SKM-1 (cell line): ENCODE data around the gene INCA1.

Experiments
- DNase-seq: peaks from one replicate; lab custom pipeline; 2025; ENCODE audit not compliant: unreplicated experiment; lab: John Stamatoyannopoulos, UW

The INCA1 gene

DNA sequence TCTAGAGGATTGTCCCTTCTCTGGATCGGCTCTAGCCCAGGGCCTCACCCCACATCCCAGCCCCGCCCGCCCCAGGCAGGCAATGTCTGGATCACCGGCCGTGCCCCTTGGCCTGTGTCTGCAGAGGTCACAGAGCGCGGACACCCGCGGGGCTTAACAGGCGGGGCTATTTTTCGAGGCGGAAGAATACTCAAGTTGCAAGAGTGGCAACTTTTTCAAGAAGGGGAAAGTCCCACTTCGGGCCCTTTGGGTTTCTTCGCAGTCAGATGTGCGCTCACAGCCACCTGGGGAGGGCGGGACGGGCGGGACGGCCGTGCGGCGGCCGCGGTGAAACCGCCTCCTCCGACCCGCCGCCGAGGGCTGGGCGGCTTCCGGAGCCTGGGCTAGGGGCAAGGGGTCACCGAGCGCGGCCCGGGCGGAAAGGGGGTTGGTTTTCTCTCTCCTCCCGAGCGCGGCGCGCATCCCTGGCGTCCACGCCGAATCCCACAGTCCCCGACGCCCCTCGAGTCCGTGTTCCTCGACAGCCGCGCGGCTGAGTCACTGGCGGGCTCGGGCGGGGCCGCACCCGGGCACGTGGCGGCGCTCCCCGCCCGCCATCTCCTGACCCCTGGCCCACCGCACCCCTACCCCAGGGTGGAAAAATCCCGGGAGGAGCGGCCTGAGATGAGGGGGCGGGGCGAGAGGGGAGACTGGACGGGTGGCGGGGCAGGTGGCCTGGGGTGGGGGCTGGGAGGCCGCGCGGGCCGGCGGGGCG is 47.8 kb downstream of the INCA1 start:
- DNase-seq = no peak

GRCh38 chr17:4948931-4949320 is 48.4 kb downstream of the INCA1 start:
- no peak for DNase-seq

DNA sequence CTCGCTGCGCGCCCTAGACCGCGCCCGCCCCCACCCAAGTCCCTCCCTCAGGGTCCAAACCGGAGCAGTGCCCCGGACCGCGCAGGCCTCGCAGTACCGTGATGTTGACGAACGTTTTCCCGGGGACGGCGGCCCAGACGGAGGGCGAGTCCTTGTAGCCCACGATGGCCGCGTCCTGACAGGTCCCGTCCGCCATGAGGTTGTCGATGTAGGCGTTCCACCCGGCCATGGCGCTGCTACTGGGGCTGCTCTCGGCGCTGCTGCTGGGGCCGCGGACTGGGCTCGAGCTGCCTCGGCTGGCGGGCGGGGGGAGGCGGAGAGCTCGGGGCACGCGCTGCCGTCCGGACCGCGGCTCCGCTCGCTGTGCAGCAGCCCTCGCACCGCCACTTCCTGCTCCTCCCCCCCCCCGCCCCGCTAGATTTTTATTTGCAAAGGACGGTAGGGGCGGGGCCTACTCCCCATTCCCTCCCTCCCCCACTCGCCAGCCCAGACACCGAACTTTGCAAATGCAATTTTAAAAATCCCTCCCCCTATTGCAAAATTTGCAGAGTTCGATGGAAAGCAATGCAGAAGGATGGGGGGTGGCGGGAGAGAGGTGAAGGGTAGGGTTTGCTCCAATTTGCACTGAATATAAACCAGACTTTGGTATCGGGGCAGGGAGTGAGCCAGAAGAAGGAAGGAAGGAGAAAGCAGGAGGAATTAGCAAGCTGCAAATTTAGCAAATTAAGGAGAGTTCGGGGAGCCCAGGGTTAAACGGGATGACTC is 49.0 kb downstream of the INCA1 start, which contains the start of gene PFN1:
TSS of gene PFN1 (minus strand) at position 365 of the 765 bp plus-strand sequence. CDS start at position 229, 136 bp downstream.
- peak; percentile 70 for DNase-seq

GRCh38 chr17:4947411-4948165 is 49.7 kb downstream of the INCA1 start:
- DNase-seq = no peak

GRCh38 chr17:4947010-4947410 is 50.3 kb downstream of the INCA1 start:
- DNase-seq = no peak

DNA sequence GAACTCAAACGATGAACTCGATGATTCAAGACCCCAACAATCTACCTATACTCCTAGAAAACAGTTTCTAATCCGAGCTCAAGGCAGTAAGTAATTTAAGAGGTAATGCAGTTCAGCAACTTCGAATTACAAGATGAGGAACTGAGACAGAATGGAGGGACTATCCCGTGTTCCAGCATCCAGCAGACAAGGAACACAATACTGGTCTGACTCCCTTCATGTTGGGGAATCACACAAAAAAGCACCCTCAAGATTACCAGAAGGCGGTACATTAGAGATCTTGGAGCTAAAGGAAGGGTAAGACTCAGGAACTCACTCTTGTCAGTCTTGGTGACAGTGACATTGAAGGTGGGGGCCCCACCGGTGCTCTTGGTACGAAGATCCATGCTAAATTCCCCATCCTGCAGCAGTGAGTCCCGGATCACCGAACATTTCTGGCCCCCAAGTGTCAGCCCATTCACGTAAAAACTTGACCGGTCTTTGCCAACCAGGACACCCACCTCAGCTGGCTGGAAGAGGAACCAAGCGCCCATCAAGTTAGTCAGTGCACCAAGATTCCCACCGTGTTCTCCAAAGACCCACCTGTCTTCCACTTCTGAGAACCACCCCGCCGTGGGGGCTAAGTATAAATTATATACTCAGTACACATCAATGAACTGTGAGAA is 50.9 kb downstream of the INCA1 start:
- DNase-seq = no peak

GRCh38 chr17:4945944-4946280 is 51.4 kb downstream of the INCA1 start:
- DNase-seq = no peak

DNA sequence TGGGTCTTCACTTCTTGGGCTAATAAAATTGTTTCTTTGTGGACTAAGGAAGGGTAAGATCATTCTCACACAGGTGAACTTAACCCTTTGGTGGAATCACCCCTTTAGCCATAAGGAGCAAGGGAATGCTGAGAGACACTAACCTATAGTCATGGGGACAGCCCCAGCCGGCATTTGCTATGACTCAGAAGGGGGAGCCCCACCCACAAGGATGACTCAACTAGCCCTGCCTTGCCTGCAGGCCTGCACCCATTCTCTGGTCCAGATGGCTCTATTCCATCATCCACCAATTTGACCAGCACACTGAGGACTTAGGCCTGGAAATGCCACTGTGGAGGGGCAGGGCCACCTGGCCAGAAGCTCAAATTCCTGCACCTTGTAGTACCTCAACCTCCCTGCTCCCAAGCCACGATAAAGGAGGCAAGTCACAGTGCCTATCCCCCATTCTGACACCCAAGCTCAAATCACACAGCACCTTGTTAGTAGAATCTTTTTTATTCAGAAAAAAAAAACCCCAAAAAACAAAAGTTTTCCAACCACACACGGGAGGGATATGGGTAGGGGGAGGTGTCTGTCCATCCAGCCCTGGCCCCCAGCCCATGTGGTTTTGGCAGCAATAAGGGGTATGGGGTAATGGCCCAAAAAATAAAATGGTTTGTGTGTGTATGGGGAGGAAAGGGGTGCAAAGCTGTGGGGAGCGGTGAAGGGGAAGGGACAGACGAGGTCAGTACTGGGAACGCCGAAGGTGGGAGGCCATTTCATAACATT is 52.0 kb downstream of the INCA1 start:
- no peak for DNase-seq

DNA sequence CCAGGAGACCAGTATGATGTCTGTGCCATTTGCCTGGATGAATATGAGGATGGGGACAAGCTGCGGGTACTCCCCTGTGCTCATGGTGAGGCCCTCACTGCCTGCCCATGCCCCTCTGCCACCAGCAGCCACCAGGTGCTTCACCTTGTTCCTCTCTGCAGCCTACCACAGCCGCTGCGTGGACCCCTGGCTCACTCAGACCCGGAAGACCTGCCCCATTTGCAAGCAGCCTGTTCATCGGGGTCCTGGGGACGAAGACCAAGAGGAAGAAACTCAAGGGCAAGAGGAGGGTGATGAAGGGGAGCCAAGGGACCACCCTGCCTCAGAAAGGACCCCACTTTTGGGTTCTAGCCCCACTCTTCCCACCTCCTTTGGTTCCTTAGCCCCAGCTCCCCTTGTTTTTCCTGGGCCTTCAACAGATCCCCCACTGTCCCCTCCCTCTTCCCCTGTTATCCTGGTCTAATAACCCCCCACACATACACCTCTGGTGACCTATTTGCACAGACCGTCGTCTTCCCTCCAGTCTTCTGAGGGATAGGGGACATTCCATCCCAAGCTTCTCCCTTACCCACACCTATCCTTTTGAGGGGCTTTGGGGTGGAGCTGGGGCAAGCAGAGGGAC is 52.7 kb downstream of the INCA1 start:
- no peak for DNase-seq

DNA sequence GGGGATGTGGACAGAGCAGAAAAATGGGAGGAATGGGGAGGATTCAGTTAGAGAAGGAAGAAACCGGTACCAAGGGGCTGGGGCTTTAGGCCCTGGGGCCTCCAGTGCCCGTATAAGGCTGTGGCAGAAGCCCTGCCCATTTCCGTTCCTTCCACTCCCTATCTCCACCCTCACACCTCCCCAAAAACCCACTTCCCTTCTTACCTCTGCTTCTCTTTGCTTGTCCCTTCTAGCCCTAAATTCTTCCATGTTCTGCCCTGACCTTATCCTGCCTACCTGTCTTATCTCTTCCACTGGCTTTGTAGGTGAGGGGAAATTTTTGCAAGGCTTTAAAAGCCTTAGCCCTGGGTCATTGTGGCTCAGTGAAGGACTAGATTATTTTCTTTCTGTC is 53.2 kb downstream of the INCA1 start:
- DNase-seq = no peak

- DNase-seq = no peak
These were observed 54.4 kb downstream of the INCA1 start for GRCh38 chr17:4942760-4943508.

DNA sequence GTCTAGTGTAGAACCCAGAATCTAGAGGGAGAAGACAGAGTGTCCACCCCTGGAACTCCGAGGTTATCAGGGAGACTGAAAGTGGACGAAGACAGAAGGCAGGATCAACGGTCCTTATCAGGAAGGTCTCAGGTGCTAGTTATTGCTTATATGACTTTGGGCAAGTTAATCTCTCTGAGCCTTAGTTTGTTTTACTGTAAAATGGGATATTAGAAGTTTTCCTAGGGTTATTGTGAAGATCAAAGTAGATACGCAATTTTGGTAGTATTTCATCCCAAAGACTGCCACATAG is 56.1 kb downstream of the INCA1 start:
- no peak for DNase-seq

GRCh38 chr17:4940555-4941318 is 56.6 kb downstream of the INCA1 start:
- DNase-seq = no peak

DNA sequence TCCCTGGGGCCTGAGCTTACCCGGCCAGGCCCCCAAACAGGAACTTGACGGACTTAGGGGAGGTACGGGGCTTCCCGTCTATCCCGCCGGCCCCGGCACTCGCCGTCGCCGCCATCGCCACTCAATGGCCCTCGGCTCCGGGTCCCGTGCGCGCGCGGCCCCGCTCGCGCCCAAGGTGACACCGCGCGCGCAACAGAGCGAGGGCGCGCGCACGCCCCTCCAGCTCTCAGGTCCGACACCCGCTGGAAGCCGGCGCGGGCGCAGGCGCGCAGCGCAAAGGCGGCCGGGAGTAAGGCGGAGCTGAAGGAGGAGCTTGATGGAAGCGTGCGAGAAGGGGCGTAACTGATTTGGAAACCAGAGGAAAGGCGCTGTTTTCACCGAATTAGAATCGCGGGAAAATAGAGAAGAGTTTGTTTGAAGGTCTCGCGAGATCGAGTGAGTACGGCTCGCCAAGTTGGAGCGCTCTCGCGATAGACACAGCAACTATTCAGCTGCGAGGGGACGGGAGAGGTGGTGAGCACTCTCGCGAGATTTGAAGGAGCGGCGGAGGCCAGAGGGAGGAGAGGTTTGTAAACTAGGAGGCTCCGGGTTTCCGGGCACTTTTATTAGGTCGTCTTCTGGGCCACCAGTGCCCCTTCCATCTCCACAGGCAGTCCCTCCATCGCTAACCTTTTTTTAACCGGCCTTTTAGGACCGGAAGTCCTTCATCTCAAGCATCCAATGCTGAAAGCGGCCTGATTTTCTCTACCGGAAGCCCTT is 57.3 kb downstream of the INCA1 start, which contains the start of the genes RNF167 and SLC25A11:
TSS of gene RNF167 (plus strand) at position 473 of the 759 bp plus-strand sequence. CDS start 642 bp downstream, outside the sequence.
TSS of gene SLC25A11 (minus strand) at position 251 of the 759 bp plus-strand sequence. CDS start at position 115, 136 bp downstream.
- peak; percentile 90 for DNase-seq

DNA sequence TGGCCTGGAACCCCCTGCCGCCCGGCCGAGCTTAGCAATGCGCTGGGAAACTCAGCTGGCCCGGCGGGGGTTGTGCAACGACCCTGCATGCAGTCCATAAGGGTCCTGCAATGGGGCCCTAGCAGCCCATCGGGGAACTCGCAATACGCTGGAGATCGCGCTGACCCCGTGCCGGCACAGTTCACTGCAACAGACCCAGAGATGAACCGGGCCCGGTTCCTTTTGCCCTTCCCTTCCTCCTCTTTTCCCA is 57.9 kb downstream of the INCA1 start:
- no peak for DNase-seq

DNA sequence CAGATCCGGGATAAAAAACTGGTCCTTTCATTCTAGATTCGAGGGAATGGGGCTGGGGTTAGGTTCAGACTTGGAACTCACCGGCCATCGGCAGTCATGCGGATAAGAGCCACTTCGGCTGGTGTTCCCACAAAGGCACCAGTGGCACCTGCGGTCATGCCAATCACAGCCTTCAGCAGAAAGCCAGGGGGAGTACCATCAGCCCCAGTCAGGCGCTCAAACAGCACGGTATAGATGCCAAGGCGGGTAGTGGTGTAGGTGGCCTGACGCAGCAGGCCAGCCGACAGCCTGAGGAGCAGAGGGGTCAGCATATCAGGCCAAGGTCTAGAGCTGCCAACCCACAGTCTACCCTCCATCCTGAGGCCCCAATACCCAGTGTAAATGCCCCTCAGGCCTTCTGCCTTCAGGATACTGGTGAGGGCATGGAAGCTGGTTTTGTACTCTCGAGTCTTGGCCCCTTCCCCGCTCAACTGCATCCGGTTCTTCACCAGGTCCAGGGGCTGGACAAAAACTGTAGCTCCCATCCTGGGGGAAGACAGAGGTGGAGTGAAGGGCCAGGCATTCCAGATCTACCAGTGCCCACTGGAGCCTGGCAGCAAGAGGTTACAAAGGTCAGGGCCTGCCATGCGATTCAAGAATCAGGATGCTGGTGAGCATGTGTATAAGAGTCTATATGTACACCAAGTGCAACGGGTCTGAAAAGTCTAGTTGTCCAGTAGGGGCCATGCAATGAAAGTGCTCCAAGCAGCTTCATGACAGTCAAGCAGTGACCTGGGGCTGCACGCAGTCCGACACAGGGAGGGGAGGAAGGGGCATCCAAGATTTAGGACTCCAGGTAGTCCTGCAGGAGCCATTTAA is 58.4 kb downstream of the INCA1 start:
- DNase-seq = no peak
